PFSK-1 (cell line): Measurements from ENCODE around the gene TXNDC5.

Experiments used
- FOXP2 ChIP-seq: optimal IDR thresholded peaks from 2 replicates; pipeline ENCODE3; 2011; ENCODE audit warnings: borderline replicate concordance, control low read depth, inconsistent platforms; ENCODE audit not compliant: insufficient read depth; ENCODE audit errors: extremely low read length, extremely low read depth
- POLR2AphosphoS5 ChIP-seq: IDR thresholded peaks from 2 replicates; pipeline ENCODE4 v1.6.1; 2012; ENCODE audit warnings: low read depth, mild to moderate bottlenecking, control low read depth, low read length, moderate library complexity
- SIN3A ChIP-seq: IDR thresholded peaks from 2 replicates; pipeline ENCODE4 v1.6.1; 2012; ENCODE audit warnings: mild to moderate bottlenecking, low read length, moderate library complexity, borderline replicate concordance; ENCODE audit not compliant: insufficient read depth
- TAF1 ChIP-seq: IDR thresholded peaks from 2 replicates; pipeline ENCODE4 v1.6.1; 2012; ENCODE audit warnings: low read length, control low read depth, borderline replicate concordance; ENCODE audit not compliant: insufficient read depth
- TF ChIP-seq, protein P1 (sequence below), 2 experiments: IDR thresholded peaks; 2 replicates each; pipeline versions ENCODE4 v1.6.1 to v1.8.0; 2011 to 2012; ENCODE audit warnings: low read depth in 2 of 2, low read length in 2 of 2, control low read depth in 1 of 2, inconsistent platforms in 1 of 2, mild to moderate bottlenecking in 1 of 2, moderate library complexity in 1 of 2; ENCODE audit not compliant: insufficient read depth in 1 of 2

TXNDC5 gene

DNA sequence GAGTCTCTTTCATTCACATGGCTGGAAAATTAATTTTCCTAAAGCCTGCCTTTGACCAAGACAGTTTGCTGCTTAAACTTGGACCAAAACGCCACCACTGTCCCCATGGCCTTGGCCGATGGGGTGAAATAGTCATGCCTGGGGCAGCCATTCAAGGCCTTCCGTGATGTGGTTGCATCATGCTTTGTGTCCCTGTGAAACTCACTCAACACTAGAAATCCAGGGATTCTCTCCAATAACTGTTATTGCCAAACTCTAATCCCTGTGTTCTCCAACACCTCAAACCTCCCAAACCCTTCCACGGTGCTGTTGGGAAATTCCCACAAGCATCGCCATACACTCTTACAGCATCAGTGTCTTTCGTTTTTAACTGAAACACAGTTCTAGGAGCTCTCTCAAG is 1.4 kb upstream of the TXNDC5 start:
- TF ChIP-seq TAF1 (no peak), SIN3A (no peak), FOXP2 (no peak), POLR2AphosphoS5 (no peak)
- TF ChIP-seq, protein P1, sequence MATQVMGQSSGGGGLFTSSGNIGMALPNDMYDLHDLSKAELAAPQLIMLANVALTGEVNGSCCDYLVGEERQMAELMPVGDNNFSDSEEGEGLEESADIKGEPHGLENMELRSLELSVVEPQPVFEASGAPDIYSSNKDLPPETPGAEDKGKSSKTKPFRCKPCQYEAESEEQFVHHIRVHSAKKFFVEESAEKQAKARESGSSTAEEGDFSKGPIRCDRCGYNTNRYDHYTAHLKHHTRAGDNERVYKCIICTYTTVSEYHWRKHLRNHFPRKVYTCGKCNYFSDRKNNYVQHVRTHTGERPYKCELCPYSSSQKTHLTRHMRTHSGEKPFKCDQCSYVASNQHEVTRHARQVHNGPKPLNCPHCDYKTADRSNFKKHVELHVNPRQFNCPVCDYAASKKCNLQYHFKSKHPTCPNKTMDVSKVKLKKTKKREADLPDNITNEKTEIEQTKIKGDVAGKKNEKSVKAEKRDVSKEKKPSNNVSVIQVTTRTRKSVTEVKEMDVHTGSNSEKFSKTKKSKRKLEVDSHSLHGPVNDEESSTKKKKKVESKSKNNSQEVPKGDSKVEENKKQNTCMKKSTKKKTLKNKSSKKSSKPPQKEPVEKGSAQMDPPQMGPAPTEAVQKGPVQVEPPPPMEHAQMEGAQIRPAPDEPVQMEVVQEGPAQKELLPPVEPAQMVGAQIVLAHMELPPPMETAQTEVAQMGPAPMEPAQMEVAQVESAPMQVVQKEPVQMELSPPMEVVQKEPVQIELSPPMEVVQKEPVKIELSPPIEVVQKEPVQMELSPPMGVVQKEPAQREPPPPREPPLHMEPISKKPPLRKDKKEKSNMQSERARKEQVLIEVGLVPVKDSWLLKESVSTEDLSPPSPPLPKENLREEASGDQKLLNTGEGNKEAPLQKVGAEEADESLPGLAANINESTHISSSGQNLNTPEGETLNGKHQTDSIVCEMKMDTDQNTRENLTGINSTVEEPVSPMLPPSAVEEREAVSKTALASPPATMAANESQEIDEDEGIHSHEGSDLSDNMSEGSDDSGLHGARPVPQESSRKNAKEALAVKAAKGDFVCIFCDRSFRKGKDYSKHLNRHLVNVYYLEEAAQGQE (IDR thresholded peaks at IDR 0.05; ENCODE audit: insufficient read depth in 1 of 2, low read depth in 2 of 2, low read length in 2 of 2): no peak

DNA sequence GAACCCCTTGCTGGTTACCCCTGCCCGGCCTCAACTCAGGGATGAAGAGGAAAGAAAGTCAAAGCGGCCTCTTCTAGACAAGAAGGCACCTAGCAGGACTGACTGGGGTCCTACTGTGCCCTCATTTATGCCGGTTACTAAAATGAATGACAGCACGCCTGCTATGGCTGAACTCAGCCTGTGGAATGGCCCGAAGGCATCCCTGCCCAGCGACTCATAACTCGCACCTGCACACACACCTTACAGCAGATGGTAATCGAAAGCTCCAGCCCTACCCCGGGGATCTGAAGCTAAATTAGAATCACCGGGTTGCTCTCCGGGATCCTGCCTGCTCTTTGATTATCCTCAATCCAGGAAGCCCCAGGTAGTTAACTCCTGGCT is 747 bp upstream of the TXNDC5 start:
- TF ChIP-seq TAF1 (no peak), FOXP2 (no peak), SIN3A (no peak), POLR2AphosphoS5 (no peak)
- TF ChIP-seq, protein P1 (IDR thresholded peaks at IDR 0.05; ENCODE audit: insufficient read depth in 1 of 2, low read depth in 2 of 2, low read length in 2 of 2): no peak

DNA sequence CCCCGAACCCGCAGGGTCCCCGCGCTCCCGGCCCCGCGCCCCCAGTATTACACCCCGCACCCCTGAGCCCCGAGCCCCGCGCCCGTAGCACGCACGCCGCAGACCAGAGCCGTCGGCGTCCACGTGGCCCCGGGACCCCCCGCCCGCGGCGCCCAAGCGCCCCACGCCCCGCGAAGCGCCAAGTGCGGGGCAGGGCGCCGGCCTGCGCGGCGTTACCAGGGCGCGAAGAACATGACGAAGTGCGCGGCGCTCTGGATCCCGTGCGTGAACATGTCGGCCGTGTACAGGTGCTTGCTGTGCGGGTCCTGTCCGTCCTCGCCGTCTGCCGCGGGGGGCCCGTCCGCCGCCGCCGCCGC is 312 bp downstream of the TXNDC5 start:
- TF ChIP-seq SIN3A (no peak), POLR2AphosphoS5 (no peak), FOXP2 (no peak), TAF1 (no peak)
- TF ChIP-seq, protein P1 (IDR thresholded peaks at IDR 0.05; ENCODE audit: insufficient read depth in 1 of 2, low read depth in 2 of 2, low read length in 2 of 2): no peak

DNA sequence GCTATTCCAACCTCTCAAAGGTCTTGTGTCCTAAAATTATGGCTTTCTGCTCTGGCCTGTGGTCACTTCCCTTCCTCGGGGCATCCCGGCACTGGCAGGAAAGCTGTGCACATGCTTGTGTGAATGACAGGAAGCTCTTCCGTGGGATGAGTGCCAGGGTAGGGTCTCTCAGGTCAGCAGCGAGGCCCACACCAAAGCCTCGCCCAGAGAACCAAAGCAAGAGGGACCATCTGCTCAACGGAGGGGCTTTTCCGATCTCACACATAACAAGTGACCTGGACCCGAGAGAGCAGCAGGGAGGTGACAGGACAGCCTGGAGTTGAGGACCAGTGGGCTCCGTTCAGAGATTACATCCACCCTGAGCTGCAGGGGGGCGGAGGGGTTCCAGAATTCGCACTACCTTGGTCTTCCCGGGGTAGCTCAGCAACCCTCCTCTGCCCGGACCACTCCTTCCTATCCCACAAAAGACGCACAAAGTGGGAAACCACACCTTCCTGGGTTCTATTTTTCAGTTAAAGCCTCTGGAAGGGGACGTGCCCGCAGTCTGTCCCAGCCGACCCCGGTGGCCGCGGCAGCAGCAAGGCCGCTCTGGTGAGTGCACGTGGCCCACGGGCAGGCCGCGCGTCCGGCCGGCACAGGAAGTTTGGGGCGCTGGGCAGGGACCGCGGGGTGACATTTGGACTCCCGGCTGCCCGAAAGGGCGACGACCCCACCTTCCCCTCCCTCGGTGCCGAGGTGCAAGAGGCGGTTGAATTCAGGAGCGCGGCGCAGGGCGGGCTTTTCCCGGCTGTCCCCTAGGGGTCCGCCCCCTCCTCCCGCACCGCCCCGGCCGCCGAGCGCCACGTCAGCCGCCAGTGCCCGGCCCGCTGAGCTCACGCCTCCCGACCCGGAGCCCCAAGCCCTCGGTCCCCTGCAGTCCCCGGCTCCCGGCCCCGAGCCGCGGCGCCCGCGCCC is 988 bp downstream of the TXNDC5 start:
- TF ChIP-seq SIN3A (peak; percentile 85; the same call in 1 of the 2 replicates), POLR2AphosphoS5 (no peak; the same call in 1 of the 2 replicates), TAF1 (no peak), FOXP2 (no peak)
- TF ChIP-seq, protein P1 (IDR thresholded peaks at IDR 0.05; ENCODE audit: insufficient read depth in 1 of 2, low read depth in 2 of 2, low read length in 2 of 2): 0 out of 4 replicates have a peak, but pooled peaks of 1 of the 2 experiments have one; percentile 5
